Measurements from ENCODE around the gene KIAA1614.

GRCh38 chr1:180964595-180964994 lies 51.9 kb downstream of the KIAA1614 start:
- TF ChIP-seq CTCF (IDR thresholded peaks at IDR 0.05) = no peak
- TF ChIP-seq EZH2phosphoT487 (IDR thresholded peaks at IDR 0.05) = no peak
- no peak for TF ChIP-seq EZH2 (IDR thresholded peaks at IDR 0.05)

Measured in neural progenitor cell (in vitro differentiated cells).